ENCODE measurements around the gene DDX3X.
A peak's percentile ranks its signal among the peaks of the same experiment; 100 is the strongest.

The DDX3X gene

DNA sequence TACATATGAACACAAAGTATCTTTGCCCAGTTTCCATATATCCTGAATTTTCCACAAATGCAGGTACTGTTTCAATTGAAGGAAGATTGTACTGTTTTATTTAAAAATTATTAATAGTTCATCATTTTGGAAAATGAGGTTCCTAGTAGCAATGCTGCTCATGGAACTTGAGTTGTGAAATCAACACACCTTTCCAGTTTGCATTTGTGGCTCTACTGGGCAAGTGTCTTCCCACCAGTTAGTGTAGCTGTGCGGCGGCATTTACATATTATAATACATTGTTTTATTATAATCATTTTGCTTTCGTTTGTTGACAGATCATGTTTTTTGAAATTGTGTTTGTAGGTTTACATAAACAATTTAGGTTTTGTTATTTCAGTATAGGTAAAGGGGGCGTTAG, 2.0 kb upstream of the DDX3X start:
- TF ChIP-seq ZBTB7A (IDR thresholded peaks at IDR 0.05; ENCODE audit: low read depth) (no peak), NFIC (IDR thresholded peaks at IDR 0.05) (no peak), YY1 (IDR thresholded peaks at IDR 0.05; ENCODE audit: low read depth) (no peak), EGR1 (IDR thresholded peaks at IDR 0.05) (no peak), CEBPB (IDR thresholded peaks at IDR 0.05) (no peak), MAX (IDR thresholded peaks at IDR 0.05) (no peak), TAF1 (IDR thresholded peaks at IDR 0.05; ENCODE audit: low read depth) (no peak), CREB1 (IDR thresholded peaks at IDR 0.05; ENCODE audit: low read depth) (no peak), RAD21 (IDR thresholded peaks at IDR 0.05; ENCODE audit: low read depth) (no peak), REST (IDR thresholded peaks at IDR 0.05; ENCODE audit: low read depth) (no peak), TEAD4 (IDR thresholded peaks at IDR 0.05) (no peak), TCF12 (IDR thresholded peaks at IDR 0.05; ENCODE audit: low read depth) (no peak), FOXM1 (IDR thresholded peaks at IDR 0.05; ENCODE audit: borderline replicate concordance, low read depth) (no peak), EP300 (IDR thresholded peaks at IDR 0.05; ENCODE audit: borderline replicate concordance) (no peak)
- TF ChIP-seq, protein P1, sequence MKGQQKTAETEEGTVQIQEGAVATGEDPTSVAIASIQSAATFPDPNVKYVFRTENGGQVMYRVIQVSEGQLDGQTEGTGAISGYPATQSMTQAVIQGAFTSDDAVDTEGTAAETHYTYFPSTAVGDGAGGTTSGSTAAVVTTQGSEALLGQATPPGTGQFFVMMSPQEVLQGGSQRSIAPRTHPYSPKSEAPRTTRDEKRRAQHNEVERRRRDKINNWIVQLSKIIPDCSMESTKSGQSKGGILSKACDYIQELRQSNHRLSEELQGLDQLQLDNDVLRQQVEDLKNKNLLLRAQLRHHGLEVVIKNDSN (IDR thresholded peaks at IDR 0.05) = no peak

GRCh38 chrX:41332408-41333002, 1.5 kb upstream of the DDX3X start:
- no peak for TF ChIP-seq EGR1 (IDR thresholded peaks at IDR 0.05)

GRCh38 chrX:41333003-41333743, 789 bp upstream of the DDX3X start:
- peak; percentile 36; the same call in 1 of the 2 replicates for TF ChIP-seq TEAD4 (IDR thresholded peaks at IDR 0.05)
- TF ChIP-seq ZBTB7A (IDR thresholded peaks at IDR 0.05; ENCODE audit: low read depth) = peak; percentile 80
- no peak for TF ChIP-seq CREB1 (IDR thresholded peaks at IDR 0.05; ENCODE audit: low read depth)
- TF ChIP-seq TAF1 (IDR thresholded peaks at IDR 0.05; ENCODE audit: low read depth) = peak; percentile 55
- TF ChIP-seq, protein P1 (IDR thresholded peaks at IDR 0.05) = peak; percentile 94
- TF ChIP-seq REST (IDR thresholded peaks at IDR 0.05; ENCODE audit: low read depth) = no peak
- TF ChIP-seq EP300 (IDR thresholded peaks at IDR 0.05; ENCODE audit: borderline replicate concordance) = peak; percentile 63; the same call in 1 of the 2 replicates
- TF ChIP-seq FOXM1 (IDR thresholded peaks at IDR 0.05; ENCODE audit: borderline replicate concordance, low read depth) = 0 out of 2 replicates have a peak, but pooled peaks have one; percentile 21
- TF ChIP-seq RAD21 (IDR thresholded peaks at IDR 0.05; ENCODE audit: low read depth) = no peak
- TF ChIP-seq EGR1 (IDR thresholded peaks at IDR 0.05) = 0 out of 2 replicates have a peak, but pooled peaks have one; percentile 44
- TF ChIP-seq YY1 (IDR thresholded peaks at IDR 0.05; ENCODE audit: low read depth) = peak; percentile 90
- TF ChIP-seq NFIC (IDR thresholded peaks at IDR 0.05) = peak; percentile 27; the same call in 1 of the 2 replicates
- TF ChIP-seq CEBPB (IDR thresholded peaks at IDR 0.05) = no peak
- peak; percentile 94 for TF ChIP-seq MAX (IDR thresholded peaks at IDR 0.05)
- peak; percentile 51 for TF ChIP-seq TCF12 (IDR thresholded peaks at IDR 0.05; ENCODE audit: low read depth)

DNA sequence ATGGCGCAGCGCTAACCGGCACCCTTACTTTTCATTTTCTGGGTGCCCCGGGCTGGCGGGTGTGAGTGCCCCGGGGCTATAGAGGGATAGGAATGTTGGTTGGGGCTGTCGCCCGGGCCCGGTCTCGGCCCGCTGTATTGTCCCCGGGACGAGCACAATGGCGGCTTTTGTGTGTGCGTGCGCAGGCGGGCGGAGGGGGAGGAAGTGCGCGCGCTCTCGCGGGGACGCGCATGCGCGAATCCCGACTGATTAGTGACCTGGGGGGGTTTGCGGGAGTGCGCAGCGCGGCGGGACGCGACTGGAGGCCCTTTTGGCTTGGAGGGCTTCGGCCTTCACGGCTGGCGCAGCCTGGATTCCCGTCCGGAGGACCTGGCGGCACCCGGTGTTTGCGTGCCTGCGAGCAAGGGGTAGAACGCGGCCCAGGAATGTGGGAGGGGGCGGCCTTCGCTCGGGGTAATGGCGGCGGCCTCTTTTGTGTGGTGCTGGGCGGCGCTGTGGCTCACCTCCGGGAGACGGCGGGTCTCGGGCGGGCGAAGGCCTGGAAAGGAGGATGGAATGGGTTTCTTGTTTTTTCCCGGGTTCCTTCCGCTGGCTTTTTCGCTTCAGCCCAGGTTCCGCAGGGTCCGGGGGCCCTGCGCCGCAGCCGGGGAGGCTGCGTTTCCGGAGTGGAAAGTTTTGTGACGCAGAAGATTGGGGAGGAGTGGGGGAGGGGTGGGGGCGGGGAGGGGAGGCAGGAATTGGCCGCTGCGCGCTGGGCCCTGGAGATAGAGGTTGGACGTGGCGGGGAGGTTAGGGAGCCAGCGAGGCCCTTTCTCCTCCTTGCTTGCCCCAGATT, 618 bp downstream of the DDX3X start:
- TF ChIP-seq YY1 (IDR thresholded peaks at IDR 0.05; ENCODE audit: low read depth) (peak; percentile 76; the same call in 1 of the 2 replicates), ZBTB7A (IDR thresholded peaks at IDR 0.05; ENCODE audit: low read depth) (no peak)

DNA sequence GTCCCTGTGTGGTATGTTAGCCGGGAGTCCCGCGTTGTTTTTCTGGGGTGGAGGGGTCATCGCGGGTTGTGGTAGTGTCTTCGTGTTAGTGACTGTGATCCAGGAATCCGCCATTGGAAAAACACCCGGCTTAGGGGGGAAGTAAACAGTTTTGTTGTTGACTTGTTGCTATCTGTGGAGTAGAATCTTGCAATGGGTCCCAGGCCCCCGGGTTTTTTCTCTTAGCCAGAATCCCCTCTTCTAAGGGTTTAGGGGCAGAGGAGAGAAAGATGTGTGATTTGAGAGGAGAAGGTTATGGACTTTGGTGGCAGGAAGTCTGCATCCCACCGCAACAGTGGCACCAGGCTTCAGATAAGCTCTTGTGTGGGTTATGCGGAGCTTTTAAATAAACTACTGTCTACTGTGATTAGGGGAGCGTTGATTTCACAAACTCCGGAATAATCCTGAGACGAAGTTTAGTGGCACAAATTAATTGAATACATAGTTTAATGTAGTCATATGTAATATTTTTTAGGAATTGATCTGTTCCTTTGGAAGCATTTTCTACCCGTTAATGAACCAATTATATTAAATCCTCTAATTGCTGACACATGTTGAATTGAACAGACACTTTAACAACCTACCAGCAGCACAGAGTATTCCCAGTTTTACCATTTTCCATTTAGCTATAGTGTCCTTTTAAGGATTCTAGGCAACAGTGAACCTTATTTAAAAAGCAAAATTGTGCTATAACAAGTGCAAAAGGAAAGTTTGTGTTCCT, 1.4 kb downstream of the DDX3X start:
- TF ChIP-seq, protein P1 (IDR thresholded peaks at IDR 0.05) = no peak
- TF ChIP-seq MAX (IDR thresholded peaks at IDR 0.05) = no peak

Data from Ishikawa (cell line).